HG02973 (cell line): ENCODE measurements around the gene SLC44A2.

Experiments
- ATAC-seq: cut with Tn5 transposase; IDR thresholded peaks from one replicate; pipeline ENCODE4 v1.9.1; 2021; ENCODE audit warnings: moderate library complexity; ENCODE audit not compliant: unreplicated experiment

The SLC44A2 gene

DNA sequence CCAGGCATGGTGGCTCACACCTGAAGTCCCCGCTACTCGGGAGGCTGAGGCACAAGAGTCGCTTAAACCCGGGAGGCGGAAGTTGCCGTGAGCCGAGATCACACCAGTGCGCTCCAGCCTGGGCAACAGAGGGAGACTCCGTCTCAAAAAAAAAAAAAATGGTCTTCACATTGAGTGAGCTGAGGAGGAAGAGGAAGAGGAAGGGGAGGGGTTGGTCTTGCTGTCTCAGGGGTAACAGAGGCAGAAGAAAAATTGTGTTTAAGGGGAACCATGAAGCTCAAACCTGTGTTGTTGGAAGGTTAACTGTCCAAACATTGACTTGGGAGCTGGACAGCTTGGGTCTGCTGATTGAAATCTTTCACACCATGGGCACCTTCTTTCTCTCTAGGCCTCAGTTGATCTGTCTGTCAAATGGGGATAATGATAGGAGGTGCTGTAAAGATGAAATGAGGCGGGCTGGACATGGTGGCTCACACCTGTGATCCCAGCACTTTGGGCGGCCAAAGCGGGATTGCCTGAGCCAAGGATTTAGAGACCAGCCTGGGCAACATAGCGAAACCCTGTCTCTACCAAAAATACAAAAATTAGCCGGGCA is 9.8 kb upstream of the SLC44A2 start:
- no peak for ATAC-seq

DNA sequence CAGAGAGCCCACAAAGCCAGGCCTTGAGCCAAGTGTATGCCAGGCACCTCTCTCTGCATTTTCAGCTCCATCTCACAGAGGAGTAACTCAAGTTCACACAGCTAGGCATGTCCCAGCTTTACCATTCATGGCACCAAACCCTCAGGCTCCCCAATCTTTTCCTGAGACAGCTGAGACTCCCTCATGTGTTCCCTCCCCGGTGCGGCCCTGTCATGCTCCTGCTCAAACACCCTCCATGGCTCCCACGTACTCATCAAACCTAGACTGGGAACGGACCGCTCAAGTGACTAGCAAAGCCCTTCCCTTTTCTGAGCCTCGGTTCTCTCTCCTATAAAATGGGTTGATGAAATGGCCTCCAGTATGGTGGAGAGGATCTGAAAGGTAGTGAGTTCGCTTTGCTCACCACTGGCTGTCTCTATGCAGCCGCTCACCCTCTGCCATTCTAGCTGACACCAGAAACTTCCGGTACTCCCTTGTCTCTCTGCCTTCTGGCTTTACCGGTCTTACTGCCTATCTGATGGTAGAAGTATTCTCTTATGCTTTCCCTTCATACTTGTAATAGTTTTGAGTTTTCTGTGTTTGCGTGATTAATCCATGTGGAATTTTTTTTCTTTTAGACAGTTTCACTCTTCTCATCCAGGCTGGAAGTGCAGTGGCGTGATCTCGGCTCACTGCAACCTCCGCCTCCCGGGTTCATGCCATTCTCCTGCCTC is 7.8 kb upstream of the SLC44A2 start:
- no peak for ATAC-seq

DNA sequence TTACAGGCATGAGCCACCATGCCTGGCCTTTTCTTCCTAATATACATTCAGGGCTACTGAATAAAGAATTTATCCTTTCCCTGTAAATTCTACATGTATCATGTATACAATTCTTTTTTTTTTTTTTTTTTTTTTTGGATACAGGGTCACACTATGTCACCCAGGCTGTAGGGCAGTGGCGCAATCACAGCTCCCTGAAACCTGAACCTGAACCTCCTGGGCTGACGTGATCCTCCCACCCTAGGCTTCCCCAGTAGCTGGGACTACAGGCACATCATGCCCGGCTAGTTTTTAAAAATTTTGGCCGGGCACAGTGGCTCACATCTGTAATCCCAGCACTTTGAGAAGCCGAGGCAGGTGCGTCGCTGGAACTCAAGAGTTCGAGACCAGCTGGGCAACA is 6.5 kb upstream of the SLC44A2 start:
- no peak for ATAC-seq

DNA sequence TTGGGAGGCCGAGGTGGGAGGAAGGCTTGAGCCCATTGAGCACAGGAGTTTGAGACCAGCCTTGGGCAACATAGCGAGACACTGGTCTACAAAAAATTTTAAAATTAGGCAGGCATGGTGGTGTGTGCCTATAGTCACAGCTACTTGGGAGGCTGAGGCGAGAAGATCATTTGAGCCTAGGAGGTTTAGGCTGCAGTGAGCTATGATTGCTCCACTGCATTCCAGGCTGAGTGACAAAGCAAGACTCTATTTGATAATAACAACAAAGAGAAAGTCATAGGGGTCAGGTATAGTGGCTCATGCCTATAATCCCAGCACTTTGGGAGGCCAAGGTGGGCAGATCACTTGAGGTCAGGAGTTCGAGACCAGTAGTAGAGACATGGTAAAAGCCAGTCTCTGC is 4.6 kb upstream of the SLC44A2 start:
- no peak for ATAC-seq

DNA sequence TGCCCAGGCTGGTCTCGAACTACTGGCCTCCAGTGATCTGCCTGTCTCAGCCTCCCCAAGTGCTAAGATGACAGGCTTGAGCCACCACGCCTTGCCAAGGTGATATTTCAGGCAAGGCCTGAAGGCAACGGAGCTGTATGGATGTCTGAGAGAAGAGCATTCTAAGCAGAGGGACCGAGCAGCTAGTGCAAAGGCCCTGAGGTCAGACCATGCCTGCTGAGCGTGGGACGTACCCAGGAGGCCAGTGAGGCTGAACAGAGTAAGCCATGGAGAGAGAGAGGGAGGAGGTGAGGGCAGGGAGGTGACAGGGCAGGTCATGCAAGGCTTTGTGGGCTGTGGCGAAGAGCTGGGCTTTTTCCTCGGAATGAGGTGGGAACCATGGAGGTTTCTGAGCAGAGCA is 3.4 kb upstream of the SLC44A2 start:
- no peak for ATAC-seq

DNA sequence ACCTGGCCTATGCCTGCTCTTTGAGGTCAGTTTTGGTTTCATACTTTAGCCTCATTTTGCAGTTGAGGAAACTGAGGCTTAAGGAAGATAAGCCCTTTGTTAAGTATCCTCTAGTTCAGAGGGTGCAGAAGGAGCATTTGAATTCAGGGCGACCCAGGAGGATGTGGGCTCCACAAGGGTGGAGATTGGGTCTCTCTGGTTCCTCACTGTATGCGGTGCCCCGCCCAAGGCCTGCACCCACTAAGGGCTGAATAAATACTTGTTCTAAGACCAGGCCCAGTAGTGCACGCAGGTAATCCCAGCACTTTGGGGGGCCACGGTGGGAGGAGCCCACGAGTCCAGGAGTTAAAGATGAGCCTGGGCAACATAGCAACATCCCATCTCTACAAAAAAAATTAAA is 768 bp upstream of the SLC44A2 start:
- ATAC-seq = no peak

DNA sequence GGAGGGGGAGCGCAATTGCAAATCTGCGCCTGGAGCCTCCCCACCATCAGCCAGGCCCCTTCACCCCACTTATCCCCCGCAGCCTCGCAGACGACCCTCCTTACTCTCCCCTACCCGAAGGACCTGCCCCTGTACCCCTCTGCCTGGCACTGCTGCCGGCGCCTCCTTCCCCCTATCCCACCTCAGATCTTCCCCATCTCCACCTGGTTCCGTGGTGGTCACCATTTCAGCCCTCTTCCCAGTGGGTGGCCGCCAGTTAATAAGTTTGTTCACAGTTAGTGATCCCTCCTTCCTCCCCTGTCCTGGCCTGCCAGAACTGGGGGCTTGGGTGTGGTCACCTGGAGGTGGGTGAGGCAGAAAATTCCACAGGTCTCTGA is 397 bp downstream of the SLC44A2 start:
- no peak for ATAC-seq

DNA sequence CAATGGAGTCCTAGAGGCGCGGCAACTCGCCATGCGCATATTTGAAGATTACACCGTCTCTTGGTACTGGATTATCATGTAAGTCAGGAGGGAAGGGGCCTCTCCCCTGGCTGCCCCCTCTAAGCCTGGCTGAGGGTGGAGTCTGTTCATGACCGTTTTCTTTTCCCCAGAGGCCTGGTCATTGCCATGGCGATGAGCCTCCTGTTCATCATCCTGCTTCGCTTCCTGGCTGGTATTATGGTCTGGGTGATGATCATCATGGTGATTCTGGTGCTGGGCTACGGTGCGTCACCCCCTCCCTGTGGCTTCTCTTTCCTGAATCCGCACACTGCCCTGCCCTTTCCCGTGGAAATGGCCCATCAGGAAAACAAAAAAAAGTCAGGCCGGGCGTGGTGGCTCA is 6.5 kb downstream of the SLC44A2 start:
- no peak for ATAC-seq

DNA sequence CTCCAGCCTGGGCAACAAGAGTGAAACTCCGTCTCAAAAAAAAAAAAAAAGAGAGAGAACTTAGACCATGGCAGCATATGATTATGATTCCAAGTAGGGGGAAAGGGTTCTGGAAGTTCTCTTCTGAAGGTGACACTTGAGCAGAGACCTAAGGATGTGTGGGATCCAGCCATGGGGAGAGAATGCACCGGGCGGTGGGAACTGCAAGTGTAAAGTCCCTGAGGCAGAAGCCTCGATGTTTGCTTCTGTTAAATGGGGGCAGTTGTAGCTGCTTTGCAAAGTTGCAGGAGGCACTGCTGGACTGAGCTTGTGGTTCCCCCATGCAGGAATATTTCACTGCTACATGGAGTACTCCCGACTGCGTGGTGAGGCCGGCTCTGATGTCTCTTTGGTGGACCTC is 9.1 kb downstream of the SLC44A2 start:
- no peak for ATAC-seq

DNA sequence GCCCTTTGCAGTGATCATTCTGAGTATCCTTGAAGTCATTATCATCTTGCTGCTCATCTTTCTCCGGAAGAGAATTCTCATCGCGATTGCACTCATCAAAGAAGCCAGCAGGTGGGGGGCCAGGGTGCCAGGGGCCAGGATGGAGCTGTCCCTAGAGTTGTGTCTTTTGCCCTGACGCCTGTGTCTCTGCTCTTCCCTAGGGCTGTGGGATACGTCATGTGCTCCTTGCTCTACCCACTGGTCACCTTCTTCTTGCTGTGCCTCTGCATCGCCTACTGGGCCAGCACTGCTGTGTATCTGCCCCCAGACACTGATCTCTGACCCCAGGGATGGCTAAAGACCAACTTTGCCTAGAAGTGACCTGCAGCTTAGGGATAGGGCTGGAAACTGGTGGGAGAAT is 9.6 kb downstream of the SLC44A2 start:
- no peak for ATAC-seq

DNA sequence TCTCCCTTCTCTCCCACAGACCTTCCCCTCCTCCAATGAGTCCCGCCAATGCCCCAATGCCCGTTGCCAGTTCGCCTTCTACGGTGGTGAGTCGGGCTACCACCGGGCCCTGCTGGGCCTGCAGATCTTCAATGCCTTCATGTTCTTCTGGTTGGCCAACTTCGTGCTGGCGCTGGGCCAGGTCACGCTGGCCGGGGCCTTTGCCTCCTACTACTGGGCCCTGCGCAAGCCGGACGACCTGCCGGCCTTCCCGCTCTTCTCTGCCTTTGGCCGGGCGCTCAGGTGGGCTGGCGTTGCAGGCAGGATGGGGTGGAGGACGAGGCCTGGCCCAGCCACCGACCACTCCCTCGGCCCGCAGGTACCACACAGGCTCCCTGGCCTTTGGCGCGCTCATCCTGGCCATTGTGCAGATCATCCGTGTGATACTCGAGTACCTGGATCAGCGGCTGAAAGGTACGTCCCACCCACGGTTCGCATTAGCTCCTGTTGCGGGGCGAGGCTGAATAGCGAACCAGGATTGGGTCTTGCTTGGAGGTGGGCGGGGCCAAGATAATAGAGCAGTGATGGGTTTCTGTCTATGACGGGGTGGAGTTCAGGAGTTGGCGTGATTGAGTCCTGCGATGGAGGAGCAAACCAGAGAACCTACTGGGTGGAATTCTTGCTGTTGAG is 11.1 kb downstream of the SLC44A2 start:
- no peak for ATAC-seq

DNA sequence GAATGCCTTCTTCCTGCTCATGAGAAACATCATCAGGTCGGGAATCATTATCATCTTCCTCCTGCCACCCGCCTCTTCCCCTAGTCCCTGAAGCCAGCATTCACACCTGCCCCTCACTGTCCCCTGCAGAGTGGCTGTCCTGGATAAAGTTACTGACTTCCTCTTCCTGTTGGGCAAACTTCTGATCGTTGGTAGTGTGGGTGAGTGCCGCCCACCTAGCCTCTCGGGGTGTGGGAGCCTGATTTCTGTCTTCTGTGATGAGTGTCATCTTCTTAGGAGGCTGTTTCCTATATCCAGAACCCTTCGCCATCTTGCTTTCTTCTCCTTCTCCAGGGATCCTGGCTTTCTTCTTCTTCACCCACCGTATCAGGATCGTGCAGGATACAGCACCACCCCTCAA is 12.5 kb downstream of the SLC44A2 start:
- ATAC-seq = no peak

DNA sequence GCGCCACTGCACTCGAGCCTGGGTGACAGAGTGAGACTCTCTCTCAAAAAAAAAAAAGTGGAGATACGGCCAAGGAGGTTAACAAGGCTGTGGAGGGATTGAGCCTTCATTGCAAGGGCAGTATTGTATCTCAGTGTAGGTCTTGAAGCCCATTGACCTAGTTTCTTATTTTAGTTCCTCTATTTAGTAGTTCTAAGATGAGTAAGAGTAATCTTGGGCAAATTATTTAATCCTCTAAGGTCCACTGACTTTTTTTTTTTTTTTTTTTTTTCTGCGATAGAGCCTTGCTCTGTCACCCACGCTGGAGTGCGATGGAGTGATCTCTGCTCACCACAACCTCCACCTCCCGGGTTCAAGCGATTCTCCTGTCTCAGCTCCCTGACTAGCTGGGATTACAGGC is 14.5 kb downstream of the SLC44A2 start:
- ATAC-seq = no peak

DNA sequence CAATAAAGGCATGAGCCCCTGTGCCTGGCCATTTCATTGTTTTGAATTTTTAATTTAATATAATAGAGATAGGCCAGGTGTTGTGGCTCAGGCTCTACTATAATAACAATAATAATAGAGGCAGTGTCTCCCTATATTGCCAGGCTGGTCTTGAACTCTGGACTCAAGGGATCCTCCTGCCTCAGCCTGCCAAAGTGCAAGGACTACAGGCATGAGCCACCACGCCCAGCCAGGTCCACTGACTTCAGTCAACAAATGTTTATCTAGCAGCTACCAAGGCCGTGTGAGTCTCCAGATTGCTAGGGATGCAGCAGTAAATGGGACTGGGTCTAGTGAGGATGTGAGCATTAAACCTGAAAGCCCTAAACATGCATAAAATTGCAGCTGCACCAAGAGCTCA is 15.0 kb downstream of the SLC44A2 start:
- no peak for ATAC-seq

DNA sequence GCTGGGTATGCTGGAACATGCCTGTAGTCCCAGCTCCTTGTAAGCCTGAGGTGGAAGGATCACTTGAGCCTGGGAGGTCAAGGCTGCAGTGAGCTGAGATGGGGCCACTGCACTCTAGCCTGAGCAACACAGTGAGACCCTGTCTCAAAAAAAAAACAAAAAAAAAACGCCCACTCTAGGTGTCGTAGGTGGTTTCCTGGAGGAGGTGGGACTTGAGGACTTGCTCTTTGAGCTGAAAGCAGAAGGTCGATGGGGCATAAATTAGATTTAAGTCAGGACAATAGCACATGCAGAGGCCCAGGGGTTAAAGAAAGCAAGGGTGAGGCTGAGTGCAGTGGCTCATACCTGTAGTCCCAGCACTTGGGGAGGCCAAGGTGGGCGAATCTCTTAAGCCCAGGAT is 15.9 kb downstream of the SLC44A2 start:
- no peak for ATAC-seq

DNA sequence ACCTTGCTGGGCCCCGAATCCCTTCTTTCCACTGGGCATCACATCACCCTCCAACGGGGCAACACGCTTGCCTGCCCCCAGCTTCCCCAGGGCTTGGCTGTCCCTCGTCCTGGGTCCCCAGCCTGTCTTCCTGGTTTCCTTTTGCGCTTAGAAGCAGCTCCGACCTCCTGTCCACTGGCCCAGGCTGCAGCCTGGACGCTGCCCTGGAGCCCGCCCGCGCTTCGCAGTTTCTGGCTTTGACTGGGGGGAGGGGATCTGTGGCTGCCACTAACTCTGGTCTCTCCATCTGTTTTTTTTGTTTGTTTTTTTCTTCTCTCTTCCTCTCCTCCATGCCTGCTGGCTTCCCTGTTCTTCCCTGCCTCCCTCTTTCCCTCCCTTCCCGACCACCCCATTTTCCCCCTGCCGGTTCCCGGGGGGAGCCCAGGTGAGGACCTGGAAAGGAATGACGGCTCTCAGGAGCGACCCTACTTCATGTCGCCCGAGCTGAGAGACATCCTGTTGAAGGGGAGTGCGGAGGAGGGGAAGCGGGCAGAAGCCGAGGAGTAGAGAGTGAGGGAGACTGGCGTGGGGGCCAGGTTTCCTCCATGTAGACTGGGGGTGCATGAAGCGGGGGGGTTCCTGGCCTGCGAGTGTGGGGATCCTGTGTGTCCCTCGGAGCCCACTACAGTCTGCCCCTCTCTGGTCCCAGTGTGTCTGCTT is 17.3 kb downstream of the SLC44A2 start:
- ATAC-seq = no peak

DNA sequence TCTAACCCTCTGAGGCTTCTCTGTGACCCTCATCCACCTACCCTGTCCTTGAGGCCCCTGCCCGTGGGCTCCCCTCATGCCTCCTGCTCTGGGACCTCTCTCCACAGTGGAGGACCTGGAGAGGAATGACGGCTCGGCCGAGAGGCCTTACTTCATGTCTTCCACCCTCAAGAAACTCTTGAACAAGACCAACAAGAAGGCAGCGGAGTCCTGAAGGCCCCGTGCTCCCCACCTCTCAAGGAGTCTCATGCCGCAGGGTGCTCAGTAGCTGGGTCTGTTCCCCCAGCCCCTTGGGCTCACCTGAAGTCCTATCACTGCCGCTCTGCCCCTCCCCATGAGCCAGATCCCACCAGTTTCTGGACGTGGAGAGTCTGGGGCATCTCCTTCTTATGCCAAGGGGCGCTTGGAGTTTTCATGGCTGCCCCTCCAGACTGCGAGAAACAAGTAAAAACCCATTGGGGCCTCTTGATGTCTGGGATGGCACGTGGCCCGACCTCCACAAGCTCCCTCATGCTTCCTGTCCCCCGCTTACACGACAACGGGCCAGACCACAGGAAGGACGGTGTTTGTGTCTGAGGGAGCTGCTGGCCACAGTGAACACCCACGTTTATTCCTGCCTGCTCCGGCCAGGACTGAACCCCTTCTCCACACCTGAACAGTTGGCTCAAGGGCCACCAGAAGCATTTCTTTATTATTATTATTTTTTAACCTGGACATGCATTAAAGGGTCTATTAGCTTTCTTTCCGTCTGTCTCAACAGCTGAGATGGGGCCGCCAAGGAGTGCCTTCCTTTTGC is 18.0 kb downstream of the SLC44A2 start:
- ATAC-seq = no peak

DNA sequence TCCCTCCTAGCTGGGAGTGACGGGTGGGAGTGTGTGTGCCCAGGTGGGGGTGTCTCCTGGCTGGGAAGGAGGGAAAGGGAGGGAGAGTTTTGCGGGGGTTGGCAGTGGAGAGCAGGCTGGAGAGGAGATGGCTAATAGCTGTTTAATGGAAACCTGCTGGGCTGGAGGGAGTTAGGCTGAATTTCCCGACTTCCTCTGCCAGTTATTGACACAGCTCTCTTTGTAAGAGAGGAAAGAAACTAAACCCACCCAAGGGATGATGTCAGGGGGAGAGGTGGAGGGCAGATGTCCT is 18.6 kb downstream of the SLC44A2 start:
- no peak for ATAC-seq

DNA sequence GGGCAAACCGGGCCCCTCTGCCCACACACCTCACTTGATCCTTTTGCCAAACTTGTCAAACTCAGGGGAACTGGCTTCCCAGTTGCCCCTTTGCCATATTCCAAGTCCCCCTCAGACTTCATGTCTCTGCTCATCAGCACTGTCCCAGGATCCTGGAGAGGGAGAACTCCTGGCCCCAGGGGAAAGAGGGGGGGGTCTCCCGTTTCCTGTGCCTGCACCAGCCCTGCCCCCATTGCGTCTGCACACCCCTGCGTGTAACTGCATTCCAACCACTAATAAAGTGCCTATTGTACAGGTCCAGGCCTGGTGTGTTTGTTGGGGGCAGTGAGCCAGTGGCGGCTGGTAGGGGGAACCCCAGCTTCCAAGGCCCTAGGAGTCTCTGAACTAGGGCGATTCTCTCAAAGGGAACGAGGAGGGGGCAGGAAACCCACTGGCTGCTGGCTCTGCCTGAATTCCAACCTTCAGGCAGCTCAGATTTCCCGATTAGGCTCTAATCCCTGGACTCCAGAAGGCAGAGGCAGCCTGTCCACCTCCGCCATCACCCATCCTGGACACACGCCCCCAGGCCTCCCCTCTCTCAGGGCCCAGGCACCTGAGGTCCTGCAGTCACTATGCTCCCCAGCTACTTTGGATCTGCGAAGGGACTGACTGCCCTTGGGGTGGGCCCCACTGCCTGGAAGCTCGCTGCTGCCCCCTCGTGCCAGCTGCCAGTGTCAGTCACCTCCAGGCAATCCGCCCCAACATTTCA is 19.1 kb downstream of the SLC44A2 start:
- no peak for ATAC-seq

DNA sequence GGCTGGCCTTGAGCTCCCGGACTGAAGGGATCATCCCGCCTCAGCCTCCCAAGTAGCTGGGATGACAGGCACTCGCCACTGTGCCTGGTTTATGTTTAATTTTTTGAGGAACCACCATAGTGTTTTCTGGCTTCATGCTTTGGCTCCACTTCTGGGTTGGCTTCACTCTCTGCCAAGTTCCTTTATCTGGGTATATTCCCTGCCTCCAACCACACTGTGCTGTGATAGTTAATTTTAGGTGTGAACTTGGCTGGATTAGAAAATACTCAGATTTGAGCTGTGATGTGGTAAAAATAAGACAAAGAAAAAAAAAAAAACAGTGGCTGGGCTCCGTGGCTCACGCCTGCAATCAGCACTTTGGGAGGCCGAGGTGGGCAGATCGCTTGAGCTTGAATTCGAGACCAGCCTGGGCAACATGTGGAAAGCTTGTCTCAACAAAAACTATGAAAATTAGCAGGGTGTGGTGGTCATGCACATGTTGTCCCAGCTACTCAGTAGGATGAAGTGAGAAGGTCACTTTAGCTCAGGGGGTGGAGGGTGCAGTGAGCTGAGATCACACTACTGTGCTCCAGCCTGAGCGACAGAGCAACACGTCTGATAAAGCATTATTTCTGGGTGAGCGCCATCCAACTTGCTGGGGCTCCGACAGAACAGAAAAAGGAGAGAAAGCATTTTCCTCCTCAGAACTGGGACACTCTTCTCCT is 21.3 kb downstream of the SLC44A2 start:
- ATAC-seq = no peak
